ENCODE measurements around the gene GMDS. TPM values are rescaled to one million over a fixed set of nuclear protein-coding genes. Genes with fewer than 3 reads are reported as not detected.

Gene GMDS
- total and polyA plus RNA-seq, 2 of the 13 experiments (the other 11 are each of a cell fraction or from before 2014, with no cell fraction given) = 64.4 to 112 TPM

GRCh38 chr6:1825926-1826325, 419.5 kb downstream of the GMDS start:
- no TSS peak for BruUV-seq (replicated peaks)
- CTCF ChIA-PET (ENCODE audit: low intra/inter-chr PET ratio, low total read pairs) = no interaction called here
- Histone ChIP-seq H3K9ac (ENCODE audit: insufficient read depth, low read depth, low read length) (no peak overlapping the region), H3K4me3 (replicated peaks in 1 of 3; ENCODE audit: insufficient read depth in 1 of 3, low read depth in 2 of 3, low read length in 3 of 3) (no peak overlapping the region), H3K27me3 (ENCODE audit: control insufficient read depth in 1 of 2, insufficient read depth in 2 of 2, low read length in 2 of 2) (no peaks in the 10 kb centered on the region), H3K4me2 (ENCODE audit: low read depth, low read length) (no peak overlapping the region), H3K9me3 (ENCODE audit: low read length) (peaks cover 9% of the 10 kb centered on the region; the same call in 1 of the 2 replicates), H3K4me1 (ENCODE audit: insufficient read depth, low read length) (peaks cover 12% of the 10 kb centered on the region), H3K79me2 (ENCODE audit: insufficient read depth, low read length) (no peaks in the 10 kb centered on the region), H3K27ac (ENCODE audit: extremely low read length, insufficient read depth, low read length) (no peak overlapping the region), H3K36me3 (replicated peaks in 1 of 2; ENCODE audit: control insufficient read depth in 1 of 2, insufficient read depth in 2 of 2, low read length in 2 of 2) (peaks cover 4 to 19% of the 10 kb centered on the region in 2 experiments; a peak in 3 of 5 replicates), H2AFZ (ENCODE audit: low read length) (no peak overlapping the region), H4K20me1 (ENCODE audit: insufficient read depth, low read length) (no peaks in the 10 kb centered on the region)
- ATAC-seq = no peak
- no peak for DNase-seq (ENCODE audit: low spot score)
- intact Hi-C loops (cut with micrococcal nuclease; ENCODE audit: unreplicated experiment) (no loop called here), in situ Hi-C loops (cut with HindIII; ENCODE audit: extremely low pct_ligation_motif_present, low pct_unique_long_range_greater_than_20kb) (no loop called here)
- POLR2A ChIA-PET = no interaction called here
- TF ChIP-seq ZNF30 (CRISPR knock-in tag; IDR thresholded peaks at IDR 0.05) = no peak
- TF ChIP-seq KLF12 (CRISPR knock-in tag; IDR thresholded peaks at IDR 0.05; ENCODE audit: borderline replicate concordance) = no peak
- no peak for TF ChIP-seq ZNF468 (CRISPR knock-in tag; IDR thresholded peaks at IDR 0.05)
- TF ChIP-seq PAWR (CRISPR knock-in tag; IDR thresholded peaks at IDR 0.05; ENCODE audit: borderline replicate concordance) = no peak
- no peak for TF ChIP-seq TBP (CRISPR knock-in tag; IDR thresholded peaks at IDR 0.05)
- TF ChIP-seq ZNF274 (CRISPR knock-in tag; IDR thresholded peaks at IDR 0.05) = no peak
- no peak for TF ChIP-seq ZBTB37 (CRISPR knock-in tag; IDR thresholded peaks at IDR 0.05)
- no peak for TF ChIP-seq ZNF503 (CRISPR knock-in tag; IDR thresholded peaks at IDR 0.05)
- TF ChIP-seq EED (CRISPR knock-in tag; IDR thresholded peaks at IDR 0.05) = no peak
- TF ChIP-seq HOMEZ (CRISPR knock-in tag; IDR thresholded peaks at IDR 0.05; ENCODE audit: low read depth) = no peak
- TF ChIP-seq ZNF253 (CRISPR knock-in tag; IDR thresholded peaks at IDR 0.05; ENCODE audit: borderline replicate concordance) = no peak
- TF ChIP-seq CBX2 (IDR thresholded peaks at IDR 0.05; ENCODE audit: low read depth, low read length) = no peak
- TF ChIP-seq CBX2 (CRISPR knock-in tag; IDR thresholded peaks at IDR 0.05; ENCODE audit: low read depth) = no peak
- no peak for TF ChIP-seq PCBP1 (IDR thresholded peaks at IDR 0.05; ENCODE audit: borderline replicate concordance, low read depth, low read length)
- no peak for TF ChIP-seq PLSCR1 (CRISPR knock-in tag; IDR thresholded peaks at IDR 0.05; ENCODE audit: borderline replicate concordance)
- no peak for TF ChIP-seq RNF219 (CRISPR knock-in tag; IDR thresholded peaks at IDR 0.05)
- no peak for TF ChIP-seq NFE2 (CRISPR knock-in tag; IDR thresholded peaks at IDR 0.05)
- no peak for TF ChIP-seq ZNF614 (CRISPR knock-in tag; IDR thresholded peaks at IDR 0.05; ENCODE audit: borderline replicate concordance)
- no peak for FAIRE-seq
- 78% methylated on average over 5 of the region's 5 CpGs for WGBS (ENCODE audit: low lambda C conversion rate)
